Activated effector memory CD4-positive, alpha-beta T cell treated with anti-CD3 and anti-CD28 coated beads, Interleukin-2, amount 50 U/mL, for 16 hours (primary cell): ENCODE data around the gene PPP3CA.
"Not testable (repeated sequence)": the region's sequence is repeated elsewhere in the genome, so short reads cannot be mapped to it uniquely, and the experiment has no call there.

Experiments used
- DNase-seq: peaks from one replicate; pipeline ENCODE4 v3.0.0-alpha.2; 2020

The PPP3CA gene

GRCh38 chr4:101131058-101131457, 216.3 kb downstream of the PPP3CA start:
- DNase-seq: not testable (repeated sequence)

GRCh38 chr4:101128898-101129297, 218.4 kb downstream of the PPP3CA start:
- DNase-seq: not testable (repeated sequence)

- no peak for DNase-seq
Observed at GRCh38 chr4:101128473-101128872, 218.9 kb downstream of the PPP3CA start.

GRCh38 chr4:101127176-101127790, 220.0 kb downstream of the PPP3CA start:
- no peak for DNase-seq

- DNase-seq: no peak
Observed at GRCh38 chr4:101126059-101126458, 221.3 kb downstream of the PPP3CA start.

- no peak for DNase-seq
Observed at GRCh38 chr4:101125045-101125942, 222.0 kb downstream of the PPP3CA start.

GRCh38 chr4:101123231-101123630, 224.1 kb downstream of the PPP3CA start:
- DNase-seq: no peak

- DNase-seq: no peak
Observed at GRCh38 chr4:101122019-101122418, 225.3 kb downstream of the PPP3CA start.

GRCh38 chr4:101119141-101119540, 228.2 kb downstream of the PPP3CA start:
- no peak for DNase-seq

GRCh38 chr4:101118617-101119016, 228.7 kb downstream of the PPP3CA start:
- DNase-seq: no peak

- DNase-seq: no peak
Observed at GRCh38 chr4:101115887-101116286, 231.4 kb downstream of the PPP3CA start.

GRCh38 chr4:101114936-101115372, 232.4 kb downstream of the PPP3CA start:
- no peak for DNase-seq

GRCh38 chr4:101104312-101105052, 242.8 kb downstream of the PPP3CA start:
- no peak for DNase-seq

- no peak for DNase-seq
Observed at GRCh38 chr4:101103381-101104142, 243.8 kb downstream of the PPP3CA start.

- no peak for DNase-seq
Observed at GRCh38 chr4:101102114-101102742, 245.1 kb downstream of the PPP3CA start.

- no peak for DNase-seq
Observed at GRCh38 chr4:101101072-101101471, 246.3 kb downstream of the PPP3CA start.

GRCh38 chr4:101098666-101099400, 248.5 kb downstream of the PPP3CA start:
- no peak for DNase-seq

GRCh38 chr4:101092609-101093008, 254.7 kb downstream of the PPP3CA start:
- DNase-seq: not testable (repeated sequence)

- no peak for DNase-seq
Observed at GRCh38 chr4:101089168-101089567, 258.2 kb downstream of the PPP3CA start.

- no peak for DNase-seq
Observed at GRCh38 chr4:101086801-101087586, 260.3 kb downstream of the PPP3CA start.

GRCh38 chr4:101083131-101083530, 264.2 kb downstream of the PPP3CA start:
- no peak for DNase-seq
